ENCODE data around the gene ID1.
A peak's percentile ranks its signal among the peaks of the same experiment; 100 is the strongest.
"Not testable (repeated sequence)": the region's sequence is repeated elsewhere in the genome, so short reads cannot be mapped to it uniquely, and the experiment has no call there.

Gene ID1

GRCh38 chr20:31638816-31639215, 33.7 kb downstream of the ID1 start:
- no peak for DNase-seq (ENCODE audit: low spot score in 2 of 2)
- no peak for ATAC-seq (replicated peaks; ENCODE audit: extremely low read depth, poor library complexity, severe bottlenecking)

GRCh38 chr20:31640259-31640658, 35.2 kb downstream of the ID1 start:
- Mint-ChIP-seq H3K9me3 (no peaks in the 10 kb centered on the region), H3K4me1 (peaks cover 15% of the 10 kb centered on the region), H3K4me3 (no peak overlapping the region), H3K36me3 (ENCODE audit: insufficient read depth) (no peaks in the 10 kb centered on the region), H3K27ac (ENCODE audit: low read depth) (no peak overlapping the region), H3K27me3 (peaks cover 15% of the 10 kb centered on the region)
- ATAC-seq (replicated peaks; ENCODE audit: extremely low read depth, poor library complexity, severe bottlenecking) (no peak), DNase-seq (ENCODE audit: low spot score in 2 of 2) (no peak)

More at GRCh38 chr20:31638816-31639215, 33.7 kb downstream of the ID1 start:
- Mint-ChIP-seq H3K27ac (ENCODE audit: low read depth) (no peak overlapping the region), H3K27me3 (peaks cover 15% of the 10 kb centered on the region), H3K36me3 (ENCODE audit: insufficient read depth) (peaks cover 2% of the 10 kb centered on the region), H3K4me1 (peaks cover 15% of the 10 kb centered on the region), H3K9me3 (no peaks in the 10 kb centered on the region), H3K4me3 (no peak overlapping the region)

GRCh38 chr20:31641391-31641790, 36.3 kb downstream of the ID1 start:
- DNase-seq (ENCODE audit: low spot score in 2 of 2) (no peak), ATAC-seq (replicated peaks; ENCODE audit: extremely low read depth, poor library complexity, severe bottlenecking) (no peak)
- H3K9me3 Mint-ChIP-seq, result no peaks in the 10 kb centered on the region
- H3K27ac Mint-ChIP-seq (ENCODE audit: low read depth), result no peak overlapping the region
- peaks cover 15% of the 10 kb centered on the region for H3K27me3 Mint-ChIP-seq
- no peaks in the 10 kb centered on the region for H3K36me3 Mint-ChIP-seq (ENCODE audit: insufficient read depth)
- no peak overlapping the region for H3K4me3 Mint-ChIP-seq
- H3K4me1 Mint-ChIP-seq, result peaks cover 15% of the 10 kb centered on the region

GRCh38 chr20:31642837-31643236, 37.7 kb downstream of the ID1 start:
- H3K4me1 Mint-ChIP-seq, result peaks cover 15% of the 10 kb centered on the region
- DNase-seq (ENCODE audit: low spot score in 2 of 2), result no peak
- peak overlapping the region; percentile 8 for H3K27ac Mint-ChIP-seq (ENCODE audit: low read depth)
- peaks cover 15% of the 10 kb centered on the region for H3K27me3 Mint-ChIP-seq
- ATAC-seq (replicated peaks; ENCODE audit: extremely low read depth, poor library complexity, severe bottlenecking), result no peak
- no peaks in the 10 kb centered on the region for H3K36me3 Mint-ChIP-seq (ENCODE audit: insufficient read depth)
- H3K9me3 Mint-ChIP-seq, result no peaks in the 10 kb centered on the region
- peak overlapping the region; percentile 15 for H3K4me3 Mint-ChIP-seq

- peaks cover 15% of the 10 kb centered on the region for H3K27me3 Mint-ChIP-seq
- no peak overlapping the region for H3K27ac Mint-ChIP-seq (ENCODE audit: low read depth)
- no peak for DNase-seq (ENCODE audit: low spot score in 2 of 2)
- H3K4me3 Mint-ChIP-seq, result no peak overlapping the region
- ATAC-seq (replicated peaks; ENCODE audit: extremely low read depth, poor library complexity, severe bottlenecking), result no peak
- peaks cover 15% of the 10 kb centered on the region for H3K4me1 Mint-ChIP-seq
- H3K9me3 Mint-ChIP-seq, result no peaks in the 10 kb centered on the region
- no peaks in the 10 kb centered on the region for H3K36me3 Mint-ChIP-seq (ENCODE audit: insufficient read depth)
Observed at GRCh38 chr20:31643522-31643921, 38.4 kb downstream of the ID1 start.

- Mint-ChIP-seq H3K4me1 (peaks cover 15% of the 10 kb centered on the region), H3K36me3 (ENCODE audit: insufficient read depth) (no peaks in the 10 kb centered on the region), H3K4me3 (no peak overlapping the region), H3K9me3 (no peaks in the 10 kb centered on the region), H3K27ac (ENCODE audit: low read depth) (no peak overlapping the region), H3K27me3 (peaks cover 12% of the 10 kb centered on the region)
- DNase-seq (ENCODE audit: low spot score in 2 of 2) (no peak), ATAC-seq (replicated peaks; ENCODE audit: extremely low read depth, poor library complexity, severe bottlenecking) (no peak)
Observed at GRCh38 chr20:31644701-31645100, 39.6 kb downstream of the ID1 start.

- not testable (repeated sequence) for H3K36me3 Mint-ChIP-seq (ENCODE audit: insufficient read depth); ATAC-seq (replicated peaks; ENCODE audit: extremely low read depth, poor library complexity, severe bottlenecking)
Observed at GRCh38 chr20:31648104-31648503, 43.0 kb downstream of the ID1 start.

GRCh38 chr20:31652917-31653396, 47.9 kb downstream of the ID1 start:
- H3K27me3 Mint-ChIP-seq, result no peaks in the 10 kb centered on the region
- ATAC-seq (replicated peaks; ENCODE audit: extremely low read depth, poor library complexity, severe bottlenecking) (no peak), DNase-seq (ENCODE audit: low spot score in 2 of 2) (no peak)
- H3K4me3 Mint-ChIP-seq, result no peak overlapping the region
- H3K9me3 Mint-ChIP-seq, result no peaks in the 10 kb centered on the region
- H3K36me3 Mint-ChIP-seq (ENCODE audit: insufficient read depth), result no peaks in the 10 kb centered on the region
- H3K4me1 Mint-ChIP-seq, result no peaks in the 10 kb centered on the region
- H3K27ac Mint-ChIP-seq (ENCODE audit: low read depth), result no peak overlapping the region

More at GRCh38 chr20:31648104-31648503, 43.0 kb downstream of the ID1 start:
- not testable (repeated sequence) for H3K4me1 Mint-ChIP-seq; H3K27me3 Mint-ChIP-seq; H3K9me3 Mint-ChIP-seq; H3K27ac Mint-ChIP-seq (ENCODE audit: low read depth); H3K4me3 Mint-ChIP-seq; DNase-seq (ENCODE audit: low spot score in 2 of 2)

- H3K27ac Mint-ChIP-seq (ENCODE audit: low read depth), result no peak overlapping the region
- H3K27me3 Mint-ChIP-seq, result no peaks in the 10 kb centered on the region
- no peak for ATAC-seq (replicated peaks; ENCODE audit: extremely low read depth, poor library complexity, severe bottlenecking)
- no peaks in the 10 kb centered on the region for H3K4me1 Mint-ChIP-seq
- H3K36me3 Mint-ChIP-seq (ENCODE audit: insufficient read depth), result no peaks in the 10 kb centered on the region
- no peaks in the 10 kb centered on the region for H3K9me3 Mint-ChIP-seq
- H3K4me3 Mint-ChIP-seq, result no peak overlapping the region
- no peak for DNase-seq (ENCODE audit: low spot score in 2 of 2)
Observed at GRCh38 chr20:31653561-31653960, 48.5 kb downstream of the ID1 start.

GRCh38 chr20:31654534-31654933, 49.4 kb downstream of the ID1 start:
- H3K4me3 Mint-ChIP-seq, result no peak overlapping the region
- no peak overlapping the region for H3K27ac Mint-ChIP-seq (ENCODE audit: low read depth)
- H3K4me1 Mint-ChIP-seq, result no peaks in the 10 kb centered on the region
- ATAC-seq (replicated peaks; ENCODE audit: extremely low read depth, poor library complexity, severe bottlenecking) (no peak), DNase-seq (ENCODE audit: low spot score in 2 of 2) (no peak)
- no peaks in the 10 kb centered on the region for H3K9me3 Mint-ChIP-seq
- no peaks in the 10 kb centered on the region for H3K36me3 Mint-ChIP-seq (ENCODE audit: insufficient read depth)
- no peaks in the 10 kb centered on the region for H3K27me3 Mint-ChIP-seq

Measured in central memory CD8-positive, alpha-beta T cell (primary cell).